CD4-positive, CD25-positive, alpha-beta regulatory T cell (primary cell): ENCODE data around the gene ADAM12. TPM values are rescaled to one million over a fixed set of nuclear protein-coding genes. Genes with fewer than 3 reads are reported as not detected.

ENCODE experiments used
- ATAC-seq, 2 donors: fragments of 150-1000 bp; cut with Tn5 transposase; one replicate each; pipeline ENCODE4 v1.10.0; 2021; ENCODE audit warnings: low read depth in 2 of 2, moderate number of reproducible peaks in 2 of 2, moderate library complexity in 1 of 2
- DNase-seq, 3 donors: peaks; one replicate each; pipeline versions ENCODE4 v3.0.0 to v3.0.0-alpha.2; 2012 to 2022; ENCODE audit warnings: mixed read lengths in 1 of 3
- H3K27ac ChIP-seq: one replicate; pipeline ENCODE4 v1.7.0; 2013; ENCODE audit warnings: mild to moderate bottlenecking, low read length; ENCODE audit not compliant: insufficient read depth, poor library complexity, severe bottlenecking
- H3K27me3 ChIP-seq: one replicate; pipeline ENCODE4 v1.7.0; 2013; ENCODE audit warnings: low read length; ENCODE audit not compliant: control insufficient read depth, insufficient read depth
- H3K36me3 ChIP-seq: one replicate; pipeline ENCODE4 v1.7.0; 2013; ENCODE audit warnings: mild to moderate bottlenecking, low read length, moderate library complexity; ENCODE audit not compliant: control insufficient read depth, insufficient read depth
- H3K4me1 ChIP-seq: 2 replicates; pipeline ENCODE4 v1.7.0; 2013; ENCODE audit warnings: mild to moderate bottlenecking, low read length; ENCODE audit not compliant: insufficient read depth, control insufficient read depth, poor library complexity, severe bottlenecking
- H3K4me3 ChIP-seq: one replicate; pipeline ENCODE4 v1.7.0; 2013; ENCODE audit warnings: low read depth, mild to moderate bottlenecking, low read length, moderate library complexity
- H3K9me3 ChIP-seq, 2 experiments: 1 replicate in 1 of 2; 2 replicates in 1 of 2; pipeline ENCODE4 v1.7.0; 2013; ENCODE audit warnings: low read length in 2 of 2, mild to moderate bottlenecking in 1 of 2, moderate library complexity in 1 of 2; ENCODE audit not compliant: control insufficient read depth in 2 of 2
- H3K27ac Mint-ChIP-seq, 3 donors: one replicate each; pipeline ENCODE4 v1.8.0; 2020 to 2022; ENCODE audit warnings: mild to moderate bottlenecking in 3 of 3, mixed read lengths in 3 of 3, moderate library complexity in 2 of 3
- H3K27me3 Mint-ChIP-seq: one replicate; pipeline ENCODE4 v1.8.0; 2022; ENCODE audit warnings: mild to moderate bottlenecking, mixed read lengths
- H3K36me3 Mint-ChIP-seq: one replicate; pipeline ENCODE4 v1.8.0; 2020; ENCODE audit warnings: mixed read lengths
- H3K4me1 Mint-ChIP-seq, 4 donors: one replicate each; pipeline ENCODE4 v1.8.0; 2020 to 2022; ENCODE audit warnings: mixed read lengths in 4 of 4, mild to moderate bottlenecking in 1 of 4
- H3K4me3 Mint-ChIP-seq, 4 donors: one replicate each; pipeline ENCODE4 v1.8.0; 2020 to 2022; ENCODE audit warnings: mild to moderate bottlenecking in 4 of 4, mixed read lengths in 4 of 4, moderate library complexity in 3 of 4
- H3K9me3 Mint-ChIP-seq, 7 donors: one replicate each; pipeline ENCODE4 v1.8.0; 2020 to 2022; ENCODE audit warnings: mixed read lengths in 7 of 7, mild to moderate bottlenecking in 3 of 7, moderate library complexity in 2 of 7
- polyA plus RNA-seq, 4 donors: library from polyadenylated mRNA; unstranded; fragments of 300-500 nt; fragmentation: Illumina TruSeq; gene quantifications; one replicate each; pipeline ENCODE4 v1.2.3, GENCODE V29; 2021
- total RNA-seq: library from RNA; stranded (reverse); gene quantifications from one replicate; pipeline ENCODE4 v1.2.3, GENCODE V29; 2022

ADAM12 gene
- total and polyA plus RNA-seq, 5 donors from 2014 or later = 1.3 to 3.8 (median 1.9) TPM

GRCh38 chr10:126133082-126133620 is 255.1 kb downstream of the ADAM12 start:
- no peak overlapping the region for H3K27ac ChIP-seq
- H3K4me3 ChIP-seq = no peak overlapping the region
- DNase-seq (no peak), ATAC-seq (no peak)
- no peaks in the 10 kb centered on the region for H3K27me3 ChIP-seq
- peaks cover 20% of the 10 kb centered on the region for H3K4me1 ChIP-seq
- H3K36me3 ChIP-seq = no peaks in the 10 kb centered on the region
- no peaks in the 10 kb centered on the region for H3K9me3 ChIP-seq
- Mint-ChIP-seq H3K27ac (peak overlapping the region in 2 of 3 donors; percentile 5 to 10), H3K4me1 (peaks cover 6 to 42% (median 20%) of the 10 kb centered on the region in 4 donors), H3K27me3 (no peaks in the 10 kb centered on the region), H3K4me3 (no peak overlapping the region), H3K36me3 (no peaks in the 10 kb centered on the region), H3K9me3 (peaks cover 0 to 2% (median 0%) of the 10 kb centered on the region in 7 donors)

DNA sequence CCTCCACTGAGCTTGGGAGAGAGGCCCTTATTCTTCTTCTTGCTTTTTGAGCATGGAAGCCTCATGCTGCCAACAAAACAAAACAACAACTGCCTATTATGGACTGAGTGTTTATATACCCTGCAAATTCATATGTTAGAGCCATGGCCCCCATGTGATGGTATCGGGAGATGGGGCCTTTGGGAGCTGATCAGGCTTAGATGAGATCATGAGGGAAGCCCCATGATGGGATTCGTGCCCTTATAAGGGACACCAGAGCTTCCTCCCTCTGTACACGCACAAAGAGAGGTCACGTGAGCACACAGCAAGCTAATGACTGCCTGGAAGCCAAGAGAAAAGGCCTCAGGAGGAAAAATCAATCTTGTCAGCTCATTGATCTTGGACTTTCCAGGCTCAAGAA is 256.9 kb downstream of the ADAM12 start:
- Histone ChIP-seq H3K4me3 (no peak overlapping the region), H3K27ac (no peak overlapping the region), H3K9me3 (no peaks in the 10 kb centered on the region), H3K4me1 (peaks cover 8% of the 10 kb centered on the region), H3K36me3 (no peaks in the 10 kb centered on the region), H3K27me3 (no peaks in the 10 kb centered on the region)
- Mint-ChIP-seq H3K36me3 (no peaks in the 10 kb centered on the region), H3K4me3 (no peak overlapping the region), H3K9me3 (peaks cover 0 to 4% (median 0%) of the 10 kb centered on the region in 7 donors), H3K27ac (peak overlapping the region in 1 of 3 donors; percentile 7), H3K27me3 (no peaks in the 10 kb centered on the region), H3K4me1 (peaks cover 6 to 30% (median 8%) of the 10 kb centered on the region in 4 donors)
- ATAC-seq = no peak
- DNase-seq = no peak

GRCh38 chr10:126130271-126130710 is 258.0 kb downstream of the ADAM12 start:
- H3K4me1 ChIP-seq = no peaks in the 10 kb centered on the region
- Mint-ChIP-seq H3K27me3 (no peaks in the 10 kb centered on the region), H3K36me3 (no peaks in the 10 kb centered on the region), H3K4me1 (peaks cover 0 to 20% (median under 1%) of the 10 kb centered on the region in 4 donors), H3K27ac (no peak overlapping the region), H3K4me3 (no peak overlapping the region), H3K9me3 (peaks cover 0 to 4% (median 0%) of the 10 kb centered on the region in 7 donors)
- DNase-seq (no peak), ATAC-seq (no peak)
- no peak overlapping the region for H3K4me3 ChIP-seq
- no peaks in the 10 kb centered on the region for H3K27me3 ChIP-seq
- no peaks in the 10 kb centered on the region for H3K9me3 ChIP-seq
- no peak overlapping the region for H3K27ac ChIP-seq
- H3K36me3 ChIP-seq = no peaks in the 10 kb centered on the region

GRCh38 chr10:126129026-126129425 is 259.3 kb downstream of the ADAM12 start:
- Mint-ChIP-seq H3K4me1 (peaks cover 0 to 14% (median under 1%) of the 10 kb centered on the region in 4 donors), H3K27ac (peak overlapping the region in 1 of 3 donors; percentile 61), H3K27me3 (no peaks in the 10 kb centered on the region), H3K4me3 (no peak overlapping the region), H3K36me3 (no peaks in the 10 kb centered on the region), H3K9me3 (peaks cover 0 to 4% (median 0%) of the 10 kb centered on the region in 7 donors)
- ATAC-seq (no peak), DNase-seq (no peak)
- Histone ChIP-seq H3K27me3 (no peaks in the 10 kb centered on the region), H3K9me3 (no peaks in the 10 kb centered on the region), H3K4me3 (no peak overlapping the region), H3K36me3 (no peaks in the 10 kb centered on the region), H3K27ac (no peak overlapping the region), H3K4me1 (no peaks in the 10 kb centered on the region)

- Mint-ChIP-seq H3K27ac (peak overlapping the region in 1 of 3 donors; percentile 61), H3K9me3 (peaks cover 0 to 4% (median 0%) of the 10 kb centered on the region in 7 donors), H3K4me1 (peaks cover 0 to 14% (median under 1%) of the 10 kb centered on the region in 4 donors), H3K36me3 (no peaks in the 10 kb centered on the region), H3K4me3 (no peak overlapping the region), H3K27me3 (no peaks in the 10 kb centered on the region)
- Histone ChIP-seq H3K27ac (no peak overlapping the region), H3K9me3 (no peaks in the 10 kb centered on the region), H3K4me1 (no peaks in the 10 kb centered on the region), H3K4me3 (no peak overlapping the region), H3K27me3 (no peaks in the 10 kb centered on the region), H3K36me3 (no peaks in the 10 kb centered on the region)
- ATAC-seq = no peak
- DNase-seq = no peak
Measured at GRCh38 chr10:126128581-126128980, 259.7 kb downstream of the ADAM12 start.

DNA sequence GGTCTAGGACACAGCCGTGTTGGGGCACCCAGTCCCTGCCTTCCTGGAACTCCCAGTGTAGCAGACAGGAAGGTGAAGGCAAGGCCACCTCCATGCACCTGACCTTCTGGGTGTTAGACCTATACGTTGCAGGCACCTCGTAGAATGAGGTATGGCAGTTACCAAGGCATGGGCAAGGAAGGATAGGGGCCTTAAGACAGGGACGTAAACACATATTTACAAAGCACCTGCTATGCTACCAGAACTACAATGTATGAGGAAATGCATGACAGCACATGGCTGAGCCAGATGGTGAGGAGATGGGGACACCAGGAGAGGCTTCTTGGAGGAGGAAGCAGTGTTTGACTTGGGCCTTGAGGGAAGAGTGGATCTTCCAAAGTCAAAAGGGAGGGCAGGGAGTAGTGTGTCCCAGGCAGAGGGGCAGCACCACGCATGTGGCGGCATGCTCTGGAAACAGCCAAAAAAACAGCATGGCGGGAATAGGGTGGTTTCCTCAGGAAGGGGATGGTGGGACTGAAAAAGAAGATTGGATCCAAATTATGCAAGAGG is 260.7 kb downstream of the ADAM12 start:
- Histone ChIP-seq H3K36me3 (no peaks in the 10 kb centered on the region), H3K27ac (no peak overlapping the region), H3K4me1 (no peaks in the 10 kb centered on the region), H3K27me3 (no peaks in the 10 kb centered on the region), H3K4me3 (no peak overlapping the region), H3K9me3 (no peaks in the 10 kb centered on the region)
- Mint-ChIP-seq H3K4me1 (peaks cover 0 to 9% (median under 1%) of the 10 kb centered on the region in 4 donors), H3K9me3 (peaks cover 0 to 4% (median 0%) of the 10 kb centered on the region in 7 donors), H3K36me3 (no peaks in the 10 kb centered on the region), H3K4me3 (no peak overlapping the region), H3K27ac (peak overlapping the region in 1 of 3 donors; percentile 7), H3K27me3 (no peaks in the 10 kb centered on the region)
- ATAC-seq (no peak), DNase-seq (no peak)

- H3K9me3 ChIP-seq = no peaks in the 10 kb centered on the region
- Mint-ChIP-seq H3K4me1 (peaks cover 0 to 9% (median under 1%) of the 10 kb centered on the region in 4 donors), H3K36me3 (no peaks in the 10 kb centered on the region), H3K9me3 (peaks cover 0 to 4% (median 0%) of the 10 kb centered on the region in 7 donors), H3K27ac (no peak overlapping the region), H3K4me3 (no peak overlapping the region), H3K27me3 (no peaks in the 10 kb centered on the region)
- no peak overlapping the region for H3K4me3 ChIP-seq
- H3K27ac ChIP-seq = no peak overlapping the region
- no peaks in the 10 kb centered on the region for H3K27me3 ChIP-seq
- no peaks in the 10 kb centered on the region for H3K36me3 ChIP-seq
- H3K4me1 ChIP-seq = no peaks in the 10 kb centered on the region
- DNase-seq = no peak
- no peak for ATAC-seq
Measured at GRCh38 chr10:126126866-126127265, 261.4 kb downstream of the ADAM12 start.

DNA sequence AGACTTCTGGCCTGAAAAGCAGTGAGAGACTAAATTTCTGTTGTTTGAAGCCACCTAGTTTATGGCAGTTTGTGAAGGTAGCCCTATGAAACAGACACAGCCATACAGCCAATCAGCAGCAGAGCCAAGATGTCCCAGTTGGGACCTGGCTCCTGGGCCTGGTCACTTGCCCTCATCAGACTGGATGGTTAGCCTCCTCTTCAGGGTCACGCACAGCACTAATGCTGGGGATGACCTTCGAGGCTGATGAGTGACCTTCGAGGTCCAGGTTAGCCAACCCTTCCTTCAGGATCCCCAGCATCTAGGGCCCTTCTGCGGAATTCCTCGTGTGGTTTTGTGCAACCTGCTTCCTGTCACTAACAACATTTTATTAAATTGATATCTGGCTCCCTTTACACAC is 262.3 kb downstream of the ADAM12 start:
- H3K4me3 Mint-ChIP-seq = no peak overlapping the region
- Histone ChIP-seq H3K4me3 (no peak overlapping the region), H3K9me3 (no peaks in the 10 kb centered on the region), H3K27ac (no peak overlapping the region), H3K36me3 (no peaks in the 10 kb centered on the region), H3K27me3 (no peaks in the 10 kb centered on the region), H3K4me1 (no peaks in the 10 kb centered on the region)
- peaks cover 0 to 4% (median 0%) of the 10 kb centered on the region in 7 donors for H3K9me3 Mint-ChIP-seq
- no peaks in the 10 kb centered on the region for H3K36me3 Mint-ChIP-seq
- ATAC-seq (no peak), DNase-seq (no peak)
- peaks cover 0 to 9% (median under 1%) of the 10 kb centered on the region in 4 donors for H3K4me1 Mint-ChIP-seq
- no peak overlapping the region for H3K27ac Mint-ChIP-seq
- H3K27me3 Mint-ChIP-seq = no peaks in the 10 kb centered on the region
